T-helper 22 cell (primary cell): Measurements from ENCODE around the gene GRID1.

Source experiments
- DNase-seq: peaks from one replicate; pipeline ENCODE4 v3.0.0-alpha.2; 2020; ENCODE audit warnings: low read depth

The GRID1 gene

DNA sequence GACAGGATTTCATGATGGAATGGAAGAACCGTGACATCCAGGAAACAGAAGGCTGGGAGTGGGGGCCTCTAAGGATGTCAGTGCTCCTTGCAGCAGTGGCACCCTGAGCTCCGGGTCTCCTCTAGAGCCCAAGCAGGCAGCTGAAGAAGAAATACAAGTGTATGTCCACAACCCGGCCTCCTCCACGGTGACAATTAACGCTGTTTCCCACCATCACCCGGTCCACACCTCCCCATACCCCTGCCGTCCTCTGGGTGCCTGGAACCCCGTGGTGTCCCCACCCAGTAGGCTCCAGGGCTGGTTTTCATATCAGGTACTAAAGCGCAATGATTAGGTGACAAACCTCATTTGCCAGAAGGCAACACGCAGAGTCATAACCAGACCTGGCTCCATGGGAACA, 30.3 kb downstream of the GRID1 start:
- no peak for DNase-seq

DNA sequence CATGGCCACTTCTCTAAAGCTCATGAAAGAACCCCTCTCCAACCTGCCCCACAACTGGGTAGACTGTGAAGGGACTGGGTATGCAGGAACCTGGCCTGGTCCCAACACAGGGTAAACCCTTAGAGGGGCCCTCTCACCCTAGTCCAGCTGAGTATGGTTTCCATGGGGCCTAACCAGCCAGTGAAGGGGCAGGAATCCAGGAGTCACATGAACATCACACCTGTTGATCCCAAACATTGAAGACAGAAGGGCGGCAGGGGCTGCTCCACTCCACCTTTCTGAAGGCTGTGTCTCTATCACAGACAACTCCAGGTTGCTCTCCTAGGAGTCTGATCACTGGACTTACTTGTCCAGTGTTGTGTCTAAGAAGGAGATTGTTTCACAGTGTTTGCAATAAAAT, 30.8 kb downstream of the GRID1 start:
- no peak for DNase-seq

GRCh38 chr10:86335257-86335656, 31.3 kb downstream of the GRID1 start:
- no peak for DNase-seq

GRCh38 chr10:86334488-86335085, 32.0 kb downstream of the GRID1 start:
- DNase-seq: no peak

DNA sequence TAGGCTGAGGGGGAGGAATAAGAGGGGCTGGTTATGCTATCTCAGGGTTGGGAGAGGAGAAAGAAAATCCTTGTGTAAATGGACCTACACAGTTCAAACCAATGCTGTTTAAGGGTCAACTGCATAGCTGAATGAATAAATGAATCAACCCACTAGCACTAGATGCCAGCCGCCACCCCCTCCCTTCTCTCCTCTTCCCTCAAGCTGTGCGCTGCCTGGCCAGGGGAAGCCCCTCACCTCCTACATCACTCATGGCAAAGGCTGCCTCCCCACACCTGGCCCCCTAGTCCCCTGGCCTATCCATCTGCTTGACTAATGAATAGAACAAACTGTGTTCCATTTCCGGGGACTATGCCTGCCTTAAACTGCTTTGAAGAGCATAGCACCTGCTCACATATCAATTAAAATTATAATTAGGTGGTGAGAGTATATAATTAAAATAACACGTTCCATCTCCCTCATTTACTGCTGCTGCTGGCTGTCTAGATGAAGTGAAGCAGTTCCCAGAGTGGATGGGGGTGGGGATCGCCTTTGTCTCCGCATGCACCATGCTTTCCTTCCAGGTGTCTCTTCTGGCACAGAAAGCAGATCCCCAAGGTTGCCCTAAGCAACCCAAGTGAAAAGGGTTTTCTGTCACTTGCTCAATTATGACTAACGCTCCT, 32.6 kb downstream of the GRID1 start:
- no peak for DNase-seq

- no peak for DNase-seq
Observed at GRCh38 chr10:86331861-86332260, 34.7 kb downstream of the GRID1 start.

DNA sequence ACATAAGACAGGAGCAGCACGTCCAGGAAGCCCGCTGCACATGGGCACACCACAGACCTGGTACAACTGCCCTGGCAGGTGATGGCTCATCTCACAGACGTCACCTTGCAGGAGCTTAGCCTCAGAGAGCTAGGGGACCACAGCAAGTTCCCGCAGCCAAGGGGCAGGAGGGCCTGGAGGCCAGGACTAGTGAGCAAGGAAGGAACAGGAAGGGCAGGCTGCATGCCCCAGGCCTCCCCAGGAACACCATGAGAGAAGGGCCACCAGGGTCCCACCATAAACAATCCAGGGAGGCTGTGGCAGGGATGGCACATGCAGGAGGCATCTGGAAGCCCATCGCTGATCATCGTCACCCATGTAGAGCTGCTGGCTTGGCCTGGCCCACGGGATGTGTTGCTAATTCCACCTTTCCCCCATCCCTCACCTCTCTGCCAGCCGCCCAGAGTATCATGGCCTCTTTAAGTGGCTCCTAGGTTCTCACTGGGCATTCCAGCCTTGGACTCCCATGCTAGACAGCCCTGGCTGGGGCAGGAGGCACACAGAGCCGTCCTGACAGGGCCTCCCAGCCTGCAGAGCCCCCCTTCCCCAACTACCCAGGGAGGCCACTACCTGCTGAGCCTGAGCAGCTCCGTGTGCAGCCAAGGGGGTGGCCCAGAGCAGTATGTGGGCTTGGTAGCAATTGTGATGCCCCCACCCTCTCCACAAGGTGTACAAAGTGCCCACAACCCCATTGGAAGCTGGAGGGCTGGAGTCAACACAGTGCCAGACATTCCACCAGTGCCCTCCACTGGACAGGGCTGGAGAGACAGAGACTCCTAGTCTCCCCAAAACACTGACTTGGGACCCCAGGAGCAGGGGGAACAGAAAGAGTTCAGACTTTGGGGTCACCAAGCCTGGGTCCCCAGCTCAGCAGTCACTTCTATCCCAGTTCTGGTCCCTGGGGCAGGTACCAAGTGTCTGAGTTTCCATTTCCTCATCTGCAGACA, 35.5 kb downstream of the GRID1 start:
- DNase-seq: no peak

DNA sequence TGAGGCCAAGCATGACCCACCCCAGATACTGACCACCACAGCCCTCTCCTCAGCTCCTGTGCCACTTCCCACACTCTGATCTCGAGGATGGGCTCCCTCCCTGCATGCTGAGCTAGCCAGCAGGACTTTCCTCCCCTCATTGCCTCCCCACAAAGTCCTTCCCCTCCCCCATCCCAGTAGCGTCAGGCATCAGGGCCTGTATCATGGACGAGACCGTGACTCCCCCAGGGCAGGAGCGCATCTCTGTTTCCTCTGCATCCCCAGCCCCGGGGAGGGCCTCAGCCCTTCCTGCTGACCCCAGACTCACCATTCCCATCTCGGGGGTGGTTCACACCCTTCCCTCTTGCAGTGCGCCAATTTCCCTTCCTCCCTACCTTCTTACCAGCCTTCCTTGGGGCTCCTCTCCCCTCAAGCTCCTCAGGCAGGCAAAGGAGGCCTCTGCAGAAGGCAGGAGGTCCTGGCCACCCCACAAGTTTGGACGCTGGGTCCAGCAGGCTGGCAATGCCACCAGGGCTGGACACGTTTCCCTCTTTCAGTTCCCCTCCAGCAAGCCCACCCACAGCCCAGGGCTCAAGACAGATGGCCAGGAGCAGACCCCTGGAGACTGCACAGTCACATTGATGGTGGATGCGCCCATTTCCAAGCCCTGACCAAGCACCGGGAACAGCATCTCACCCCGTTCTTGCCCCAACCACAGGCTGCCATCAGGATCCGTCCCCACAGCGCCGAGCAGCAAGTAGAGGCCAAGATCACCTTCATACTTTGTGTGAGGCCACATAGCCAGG, 36.5 kb downstream of the GRID1 start:
- DNase-seq: no peak

DNA sequence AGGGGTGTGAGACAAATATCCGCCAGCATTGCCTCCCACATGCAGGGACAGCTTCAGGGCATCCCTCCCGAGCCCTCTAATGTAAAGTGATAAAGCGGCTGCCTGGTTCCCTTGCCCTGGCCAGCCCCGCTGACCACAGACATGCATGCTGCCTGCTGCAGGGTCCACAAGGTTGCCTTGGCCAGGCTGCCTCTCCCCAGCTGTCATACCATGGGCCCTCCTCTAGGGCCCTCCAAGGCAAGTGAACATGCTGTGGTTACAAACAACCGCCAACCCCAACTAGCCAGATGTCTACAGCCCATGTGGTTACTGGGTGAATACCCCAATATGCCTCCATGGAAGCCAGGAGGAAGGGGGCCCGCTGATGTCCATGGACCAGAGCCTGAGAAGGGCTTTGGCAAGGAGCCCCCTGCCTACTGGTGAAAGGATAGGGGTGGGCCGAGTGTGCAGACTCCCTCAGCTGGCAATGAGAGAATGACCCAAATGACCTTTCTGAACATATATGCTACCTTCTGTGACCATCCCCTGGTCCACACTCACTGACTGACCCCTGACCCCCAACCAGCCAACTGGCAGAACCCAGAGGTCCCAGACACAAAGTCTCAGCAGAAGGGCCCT, 37.4 kb downstream of the GRID1 start:
- DNase-seq: no peak

GRCh38 chr10:86327954-86328725, 38.5 kb downstream of the GRID1 start:
- no peak for DNase-seq

- DNase-seq: no peak
Observed at GRCh38 chr10:86325158-86325557, 41.4 kb downstream of the GRID1 start.

DNA sequence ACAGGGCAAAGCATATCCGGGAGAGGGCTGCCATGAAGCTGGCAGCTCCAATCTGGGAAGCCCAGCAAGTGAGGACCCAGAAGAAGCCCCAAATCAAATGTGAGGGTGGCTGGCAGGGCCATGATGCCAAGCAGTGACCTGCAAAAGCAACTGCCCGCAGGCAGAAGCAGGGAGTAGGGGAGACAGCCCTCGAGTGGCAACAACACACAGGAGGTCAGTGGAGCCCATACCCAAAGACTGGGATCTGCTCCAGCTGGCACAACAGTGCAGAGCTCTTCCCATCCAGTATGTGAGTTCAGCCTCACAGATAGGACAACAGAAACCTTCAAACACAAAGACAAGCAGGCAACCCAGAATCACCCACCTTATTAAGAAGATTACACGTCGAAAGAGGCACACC, 45.0 kb downstream of the GRID1 start:
- no peak for DNase-seq

- DNase-seq: no peak
Observed at GRCh38 chr10:86319676-86320075, 46.9 kb downstream of the GRID1 start.

DNA sequence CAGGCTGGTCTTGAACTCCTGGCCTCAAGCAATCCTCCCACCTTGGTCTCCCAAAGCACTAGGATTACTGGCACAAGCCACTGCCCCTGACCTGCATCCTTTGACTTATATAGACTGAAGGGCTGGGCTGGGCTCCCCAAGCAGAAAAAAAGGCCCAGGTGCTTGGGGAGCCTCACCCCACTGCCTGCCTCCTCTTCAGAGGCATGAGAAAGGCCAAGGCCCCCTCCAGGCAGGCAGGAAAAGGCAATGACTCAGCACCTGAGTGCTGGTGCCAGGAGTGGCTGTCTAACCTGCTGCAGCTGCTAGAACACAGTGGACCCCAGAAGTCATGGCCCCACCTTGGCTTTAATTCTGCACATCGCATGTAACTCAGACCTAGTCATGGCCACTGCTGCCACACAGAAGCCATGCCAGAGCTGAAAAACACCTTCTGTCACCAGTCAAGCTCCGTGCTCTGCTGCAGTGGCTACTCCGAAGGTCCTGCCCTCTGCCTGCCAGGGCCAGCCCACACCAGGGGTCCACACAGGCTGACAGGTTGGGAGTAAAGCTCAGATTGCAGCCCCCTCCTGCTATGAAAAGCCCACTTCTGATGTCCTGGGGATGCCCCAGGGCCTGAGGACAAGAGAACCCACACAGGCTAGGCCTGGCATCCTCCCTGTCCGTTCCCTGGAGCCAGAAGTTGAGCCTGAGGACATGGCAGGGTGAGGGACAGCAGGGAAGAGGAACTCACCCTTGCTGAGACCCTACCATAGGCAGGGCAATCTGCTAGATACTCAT, 48.5 kb downstream of the GRID1 start:
- DNase-seq: no peak

DNA sequence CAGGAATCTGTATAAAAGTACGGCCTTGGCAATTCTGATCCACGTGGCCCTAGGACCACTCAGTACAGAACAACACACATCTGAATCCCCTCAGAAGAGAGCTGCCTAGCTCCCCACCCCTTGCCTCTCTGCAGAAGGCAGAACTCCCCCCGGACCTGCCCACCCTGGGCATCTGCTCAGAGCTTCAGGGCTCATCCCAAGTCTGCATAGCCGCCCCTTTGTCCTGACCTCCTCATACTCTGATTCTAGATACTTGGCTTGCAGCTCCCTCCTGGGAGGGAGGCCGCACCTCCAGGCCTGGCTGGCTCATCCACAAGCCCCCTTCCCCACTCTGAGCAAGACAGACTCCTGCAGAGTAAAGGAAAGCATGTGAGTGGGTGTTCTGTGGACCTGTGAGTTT, 49.6 kb downstream of the GRID1 start:
- no peak for DNase-seq

DNA sequence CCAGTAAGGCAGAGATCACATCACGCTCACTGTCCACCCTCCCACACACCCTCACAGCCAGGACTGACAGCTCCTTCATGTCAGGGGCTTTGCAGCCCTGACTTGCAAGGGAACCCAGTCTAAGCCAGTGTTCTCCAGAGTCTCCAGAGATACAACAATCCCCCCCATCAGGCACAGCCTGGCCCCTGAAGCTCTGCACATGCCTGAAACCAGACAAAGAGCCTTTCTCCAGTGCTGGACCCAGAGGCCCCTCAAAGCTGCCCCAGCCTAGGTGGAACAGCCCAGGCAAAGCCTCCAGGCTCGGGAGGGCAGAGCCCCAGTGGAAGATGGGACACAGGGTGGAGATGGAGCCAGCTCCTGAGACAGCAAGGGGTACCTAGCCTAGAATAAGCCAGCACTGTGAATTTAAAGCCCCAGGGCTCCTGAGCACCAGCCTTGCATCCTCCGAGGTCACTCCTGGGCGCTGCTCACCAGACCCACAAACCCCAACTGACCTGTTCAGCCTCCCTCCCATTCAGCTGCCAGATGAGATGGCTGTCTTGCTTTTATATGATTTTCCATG, 50.2 kb downstream of the GRID1 start:
- DNase-seq: no peak

- no peak for DNase-seq
Observed at GRCh38 chr10:86315549-86315942, 51.0 kb downstream of the GRID1 start.

DNA sequence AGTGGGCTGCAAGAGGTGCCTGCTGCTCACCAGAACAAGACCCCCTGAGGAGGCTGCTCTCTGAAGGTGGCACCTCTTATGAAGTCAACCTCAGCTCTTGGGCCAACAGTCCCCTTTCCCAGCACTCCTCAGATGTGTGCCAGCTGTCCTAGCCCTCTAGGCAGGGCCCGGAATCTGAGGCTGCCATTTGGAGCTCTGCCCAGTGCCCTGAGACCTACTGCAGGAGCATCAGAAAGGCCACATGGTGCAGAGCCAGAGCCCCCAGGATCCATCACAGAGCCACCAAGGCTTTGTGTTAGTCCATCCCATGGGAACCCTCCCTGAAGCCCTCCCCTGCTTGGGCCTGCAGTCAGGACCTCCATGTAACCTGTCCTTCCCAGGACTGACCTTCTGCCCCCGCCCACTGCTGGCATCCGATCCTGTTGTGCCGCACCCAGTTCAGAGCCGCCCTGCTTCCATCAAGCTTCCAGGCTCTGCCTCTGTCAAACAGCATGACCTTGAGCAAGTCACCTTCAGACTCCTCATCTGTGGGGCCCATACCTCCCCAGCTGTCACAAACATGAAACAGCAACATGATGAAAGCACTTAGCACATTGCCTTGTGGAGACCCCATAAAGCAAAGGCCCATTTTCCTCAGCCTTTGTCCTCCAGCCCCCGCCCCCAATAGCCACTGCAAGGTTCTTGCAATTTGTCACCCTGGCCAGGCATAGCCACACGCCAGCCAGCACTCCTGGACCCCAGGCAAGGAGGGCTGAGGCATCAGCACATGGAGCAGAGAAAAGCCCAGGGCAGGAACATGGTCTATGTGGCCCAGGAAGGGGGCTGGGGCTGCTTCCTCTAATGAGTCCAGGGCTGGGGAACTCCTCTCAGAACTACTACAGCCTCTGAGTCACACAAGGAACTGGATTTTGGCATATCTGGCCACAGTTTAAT, 51.7 kb downstream of the GRID1 start:
- DNase-seq: no peak

DNA sequence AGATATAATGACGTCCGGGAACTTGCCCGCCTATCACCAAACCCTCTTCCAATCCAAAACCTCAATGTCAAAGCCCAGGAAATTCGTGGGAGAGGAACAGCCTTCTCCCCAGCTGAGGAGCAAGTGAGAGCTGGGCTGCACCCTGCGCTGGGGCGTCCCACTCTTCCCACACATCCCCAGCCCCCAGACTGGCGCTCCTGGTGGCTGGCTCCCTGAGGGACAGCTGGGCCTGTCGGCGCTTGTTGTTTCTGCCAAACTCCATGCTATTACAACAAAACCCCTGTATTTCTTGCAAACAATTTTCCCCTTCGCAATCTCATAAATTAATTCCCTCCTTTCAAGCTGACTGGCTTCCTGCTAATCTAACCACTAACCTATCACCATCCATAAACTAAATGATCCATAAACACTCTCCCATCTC, 53.0 kb downstream of the GRID1 start:
- no peak for DNase-seq
